Liver (tissue), 9 donors: ENCODE measurements around the gene ZFP92. TPM values are rescaled to one million over a fixed set of nuclear protein-coding genes. Genes with fewer than 3 reads are reported as not detected.

Experiments used
- DNase-seq: peaks from one replicate; pipeline ENCODE4 v3.0.0-alpha.2; 2017; ENCODE audit warnings: low spot score
- H3K27ac ChIP-seq, 2 donors: one replicate each; pipeline ENCODE4 v1.7.0; 2013; ENCODE audit warnings: inconsistent platforms in 2 of 2, low read length in 2 of 2, control low read depth in 1 of 2, low read depth in 1 of 2, mild to moderate bottlenecking in 1 of 2
- H3K27me3 ChIP-seq, 4 donors: one replicate each; pipeline versions ENCODE4 v1.6.1 to v1.7.0; 2013; ENCODE audit warnings: low read length in 3 of 4, inconsistent platforms in 1 of 4, mild to moderate bottlenecking in 1 of 4, moderate library complexity in 1 of 4; ENCODE audit not compliant: control insufficient read depth in 4 of 4, insufficient read depth in 4 of 4
- H3K36me3 ChIP-seq, 4 donors: one replicate each; pipeline versions ENCODE4 v1.6.1 to v1.7.0; 2013; ENCODE audit warnings: low read length in 3 of 4, mild to moderate bottlenecking in 3 of 4, low read depth in 1 of 4, moderate library complexity in 1 of 4; ENCODE audit not compliant: control insufficient read depth in 4 of 4, insufficient read depth in 3 of 4
- H3K4me1 ChIP-seq, 4 donors: one replicate each; pipeline versions ENCODE4 v1.6.1 to v1.7.0; 2013; ENCODE audit warnings: low read length in 3 of 4, mild to moderate bottlenecking in 3 of 4, moderate library complexity in 1 of 4; ENCODE audit not compliant: control insufficient read depth in 4 of 4, insufficient read depth in 4 of 4
- H3K4me3 ChIP-seq, 3 donors: one replicate each; pipeline versions ENCODE4 v1.6.1 to v1.7.0; 2013; ENCODE audit warnings: low read length in 3 of 3, control low read depth in 1 of 3, low read depth in 1 of 3, mild to moderate bottlenecking in 1 of 3
- H3K9ac ChIP-seq, 2 donors: one replicate each; pipeline ENCODE4 v1.7.0; 2013; ENCODE audit warnings: low read length in 2 of 2, mild to moderate bottlenecking in 2 of 2, moderate library complexity in 2 of 2, control low read depth in 1 of 2, low read depth in 1 of 2
- H3K9me3 ChIP-seq, 4 donors: one replicate each; pipeline versions ENCODE4 v1.6.1 to v1.7.0; 2013; ENCODE audit warnings: low read length in 3 of 4; ENCODE audit not compliant: control insufficient read depth in 4 of 4
- EGR1 ChIP-seq, 2 donors: IDR thresholded peaks; 2 replicates each; pipeline ENCODE4 v1.6.1; 2016 to 2018; ENCODE audit warnings: antibody characterized with exemption in 2 of 2, low read depth in 2 of 2
- FOXA1 ChIP-seq: IDR thresholded peaks from 2 replicates; pipeline ENCODE4 v1.6.1; 2016; ENCODE audit warnings: antibody characterized with exemption
- FOXA2 ChIP-seq: IDR thresholded peaks from 2 replicates; pipeline ENCODE4 v1.6.1; 2016; ENCODE audit warnings: antibody characterized with exemption
- GABPA ChIP-seq, 2 donors: IDR thresholded peaks in 1 of 2; conservative IDR thresholded peaks in 1 of 2; 2 replicates each; pipeline ENCODE4 v1.6.1; 2016; ENCODE audit warnings: antibody characterized with exemption in 2 of 2, mild to moderate bottlenecking in 1 of 2, moderate library complexity in 1 of 2
- HNF4A ChIP-seq, 2 donors: conservative IDR thresholded peaks; 2 replicates each; pipeline ENCODE4 v1.6.1; 2016; ENCODE audit warnings: antibody characterized with exemption in 2 of 2, mild to moderate bottlenecking in 2 of 2
- HNF4G ChIP-seq: IDR thresholded peaks from 2 replicates; pipeline ENCODE4 v1.6.1; 2016; ENCODE audit warnings: antibody characterized with exemption
- JUND ChIP-seq, 2 donors: IDR thresholded peaks; 2 replicates each; pipeline ENCODE4 v1.6.1; 2016; ENCODE audit warnings: antibody characterized with exemption in 2 of 2
- NR2F2 ChIP-seq: IDR thresholded peaks from 2 replicates; pipeline ENCODE4 v1.6.1; 2016; ENCODE audit warnings: antibody characterized with exemption
- RAD21 ChIP-seq, 2 donors: IDR thresholded peaks; 2 replicates each; pipeline ENCODE4 v1.6.1; 2016; ENCODE audit warnings: antibody characterized with exemption in 2 of 2, mild to moderate bottlenecking in 2 of 2
- RXRA ChIP-seq, 2 donors: IDR thresholded peaks; 2 replicates each; pipeline ENCODE4 v1.6.1; 2017 to 2018; ENCODE audit warnings: antibody characterized with exemption in 2 of 2, mild to moderate bottlenecking in 1 of 2
- SP1 ChIP-seq: IDR thresholded peaks from 2 replicates; pipeline ENCODE4 v1.6.1; 2018; ENCODE audit warnings: antibody characterized with exemption, mild to moderate bottlenecking
- TAF1 ChIP-seq: conservative IDR thresholded peaks from 2 replicates; pipeline ENCODE4 v1.6.1; 2016; ENCODE audit warnings: antibody characterized with exemption, mild to moderate bottlenecking
- WGBS: extraction: QIAGEN DNeasy Blood & Tissue Kit; methylation state at CpG from one replicate; pipeline ENCODE4 v1.1.7; 2013; 5-methylcytosine and 5-hydroxymethylcytosine counted together
- polyA plus RNA-seq, 2 donors: library from polyadenylated mRNA; stranded (reverse) in 1 of 2; unstranded in 1 of 2; fragments of 200-250 nt in 1 of 2; fragments of >200 nt in 1 of 2; fragmentation: Nextera tagmentation in 1 of 2; extraction: Ambion mirVana in 1 of 2; gene quantifications; one replicate each; pipeline versions ENCODE4 v1.2.1 to v1.2.3, GENCODE V29; 2013 to 2015
- total RNA-seq, 2 donors: library from RNA; depleted of rRNA; stranded (reverse); fragments of >200 nt; gene quantifications; one replicate each; pipeline ENCODE4 v1.2.3, GENCODE V29; 2014
- TF ChIP-seq, protein P1 (sequence below): IDR thresholded peaks from 2 replicates; pipeline ENCODE4 v1.6.1; 2016; ENCODE audit warnings: antibody characterized with exemption
- TF ChIP-seq, protein P2 (sequence below): fragments of 150-350 bp; IDR thresholded peaks from 2 replicates; pipeline ENCODE4 v1.5.1; 2017; ENCODE audit warnings: improper control_type of control experiment, low read depth, low read length; ENCODE audit not compliant: missing input control
- TF ChIP-seq, protein P3 (sequence below): IDR thresholded peaks from 2 replicates; pipeline ENCODE4 v1.6.1; 2016; ENCODE audit warnings: antibody characterized with exemption
- TF ChIP-seq, protein P4 (sequence below): IDR thresholded peaks from 2 replicates; pipeline ENCODE4 v1.6.1; 2016; ENCODE audit warnings: antibody characterized with exemption
- TF ChIP-seq, protein P5 (sequence below): IDR thresholded peaks from 2 replicates; pipeline ENCODE4 v1.6.1; 2016; ENCODE audit warnings: antibody characterized with exemption, mild to moderate bottlenecking
- donor health status: healthy.
- donor health status: healthy.
- donor health status: healthy.
- donor health status: healthy.
- donor health status: healthy.

The ZFP92 gene
- total and polyA plus RNA-seq, 4 donors = 0.24 to 1.3 (median 0.44) TPM

DNA sequence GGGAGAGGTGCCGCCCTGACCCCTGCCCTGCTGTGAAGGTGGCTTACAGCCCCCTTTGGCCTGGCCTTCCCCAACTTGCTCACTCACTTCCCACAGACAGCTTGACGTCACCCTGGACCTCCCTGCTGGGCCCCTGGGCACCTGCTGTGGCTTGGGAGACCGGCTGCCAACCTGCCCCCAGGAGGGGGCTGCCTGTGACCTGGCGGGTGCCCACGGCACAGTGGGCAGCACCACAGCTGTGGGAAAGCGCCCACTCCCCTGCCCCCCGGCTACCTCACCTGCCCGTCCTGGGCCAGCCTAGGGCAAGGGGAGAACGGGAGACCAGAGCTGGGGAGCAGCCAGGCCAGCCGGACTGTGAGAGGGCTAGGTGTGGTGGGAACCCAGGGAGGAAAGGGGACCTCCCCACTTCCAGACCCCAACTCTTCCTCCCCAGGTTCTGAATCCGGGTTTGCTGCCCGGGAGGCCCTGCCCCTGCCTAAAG is 2.4 kb upstream of the ZFP92 start:
- Histone ChIP-seq H3K9ac (no peak overlapping the region), H3K36me3 (no peaks in the 10 kb centered on the region), H3K4me1 (peaks cover 4 to 19% (median 10%) of the 10 kb centered on the region in 4 donors), H3K27me3 (no peaks in the 10 kb centered on the region), H3K4me3 (no peak overlapping the region), H3K9me3 (no peaks in the 10 kb centered on the region), H3K27ac (no peak overlapping the region)
- 95% methylated on average over 12 of the region's 12 CpGs for WGBS
- TF ChIP-seq NR2F2 (no peak), RXRA (IDR thresholded peaks at IDR 0.05) (no peak), FOXA1 (no peak), TAF1 (no peak), JUND (IDR thresholded peaks at IDR 0.05) (no peak), FOXA2 (no peak), HNF4A (conservative IDR thresholded peaks at IDR 0.05) (no peak), HNF4G (no peak)
- TF ChIP-seq, protein P1, sequence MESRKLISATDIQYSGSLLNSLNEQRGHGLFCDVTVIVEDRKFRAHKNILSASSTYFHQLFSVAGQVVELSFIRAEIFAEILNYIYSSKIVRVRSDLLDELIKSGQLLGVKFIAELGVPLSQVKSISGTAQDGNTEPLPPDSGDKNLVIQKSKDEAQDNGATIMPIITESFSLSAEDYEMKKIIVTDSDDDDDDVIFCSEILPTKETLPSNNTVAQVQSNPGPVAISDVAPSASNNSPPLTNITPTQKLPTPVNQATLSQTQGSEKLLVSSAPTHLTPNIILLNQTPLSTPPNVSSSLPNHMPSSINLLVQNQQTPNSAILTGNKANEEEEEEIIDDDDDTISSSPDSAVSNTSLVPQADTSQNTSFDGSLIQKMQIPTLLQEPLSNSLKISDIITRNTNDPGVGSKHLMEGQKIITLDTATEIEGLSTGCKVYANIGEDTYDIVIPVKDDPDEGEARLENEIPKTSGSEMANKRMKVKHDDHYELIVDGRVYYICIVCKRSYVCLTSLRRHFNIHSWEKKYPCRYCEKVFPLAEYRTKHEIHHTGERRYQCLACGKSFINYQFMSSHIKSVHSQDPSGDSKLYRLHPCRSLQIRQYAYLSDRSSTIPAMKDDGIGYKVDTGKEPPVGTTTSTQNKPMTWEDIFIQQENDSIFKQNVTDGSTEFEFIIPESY = no peak
- TF ChIP-seq, protein P2, sequence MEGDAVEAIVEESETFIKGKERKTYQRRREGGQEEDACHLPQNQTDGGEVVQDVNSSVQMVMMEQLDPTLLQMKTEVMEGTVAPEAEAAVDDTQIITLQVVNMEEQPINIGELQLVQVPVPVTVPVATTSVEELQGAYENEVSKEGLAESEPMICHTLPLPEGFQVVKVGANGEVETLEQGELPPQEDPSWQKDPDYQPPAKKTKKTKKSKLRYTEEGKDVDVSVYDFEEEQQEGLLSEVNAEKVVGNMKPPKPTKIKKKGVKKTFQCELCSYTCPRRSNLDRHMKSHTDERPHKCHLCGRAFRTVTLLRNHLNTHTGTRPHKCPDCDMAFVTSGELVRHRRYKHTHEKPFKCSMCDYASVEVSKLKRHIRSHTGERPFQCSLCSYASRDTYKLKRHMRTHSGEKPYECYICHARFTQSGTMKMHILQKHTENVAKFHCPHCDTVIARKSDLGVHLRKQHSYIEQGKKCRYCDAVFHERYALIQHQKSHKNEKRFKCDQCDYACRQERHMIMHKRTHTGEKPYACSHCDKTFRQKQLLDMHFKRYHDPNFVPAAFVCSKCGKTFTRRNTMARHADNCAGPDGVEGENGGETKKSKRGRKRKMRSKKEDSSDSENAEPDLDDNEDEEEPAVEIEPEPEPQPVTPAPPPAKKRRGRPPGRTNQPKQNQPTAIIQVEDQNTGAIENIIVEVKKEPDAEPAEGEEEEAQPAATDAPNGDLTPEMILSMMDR = no peak
- TF ChIP-seq, protein P3, sequence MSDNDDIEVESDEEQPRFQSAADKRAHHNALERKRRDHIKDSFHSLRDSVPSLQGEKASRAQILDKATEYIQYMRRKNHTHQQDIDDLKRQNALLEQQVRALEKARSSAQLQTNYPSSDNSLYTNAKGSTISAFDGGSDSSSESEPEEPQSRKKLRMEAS = no peak
- no peak for DNase-seq

DNA sequence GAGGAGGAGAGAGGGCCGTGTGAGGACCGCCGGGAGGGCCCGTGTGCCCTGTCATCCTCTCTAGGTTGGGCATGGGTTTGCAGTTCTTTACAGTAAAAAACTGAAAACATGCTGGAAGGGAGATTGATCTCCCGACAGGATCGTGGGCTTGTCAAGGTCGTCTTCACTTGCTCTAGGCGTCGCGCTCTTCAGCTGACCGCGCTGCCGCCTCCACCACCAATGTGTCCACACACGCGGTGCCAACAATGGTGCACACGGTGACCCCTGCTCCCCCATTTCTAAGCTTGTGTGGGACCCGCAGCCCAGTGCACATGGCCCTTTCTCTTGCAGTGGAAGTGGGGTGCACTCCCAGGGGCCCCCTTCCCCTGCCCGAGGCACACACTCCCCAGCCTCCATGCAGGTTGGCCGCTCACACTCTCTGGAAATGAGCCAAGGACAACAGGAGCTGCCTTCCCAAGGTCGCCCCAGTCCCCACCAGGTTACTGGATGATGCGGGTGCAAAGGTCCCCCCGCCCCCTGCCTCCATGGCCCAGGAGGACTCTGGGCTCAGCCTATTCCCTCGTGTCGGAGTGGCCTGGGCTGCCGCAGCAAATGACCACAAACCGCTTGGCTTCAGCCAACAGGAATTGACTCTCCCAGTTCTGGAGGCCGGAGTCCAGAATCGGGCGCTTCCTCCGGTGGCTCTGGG is 1.7 kb upstream of the ZFP92 start:
- no peak for DNase-seq

More for the DNA sequence above, 1.7 kb upstream of the ZFP92 start:
- no peaks in the 10 kb centered on the region for H3K36me3 ChIP-seq
- H3K4me1 ChIP-seq = peaks cover 4 to 19% (median 10%) of the 10 kb centered on the region in 4 donors
- no peak overlapping the region for H3K9ac ChIP-seq
- no peak overlapping the region for H3K4me3 ChIP-seq
- H3K9me3 ChIP-seq = no peaks in the 10 kb centered on the region
- TF ChIP-seq, protein P3 = no peak
- no peak for TF ChIP-seq NR2F2
- no peak for TF ChIP-seq RAD21 (IDR thresholded peaks at IDR 0.05)
- no peak for TF ChIP-seq GABPA (IDR thresholded peaks at IDR 0.05 in 1 of 2, conservative IDR thresholded peaks at IDR 0.05 in 1 of 2)
- TF ChIP-seq JUND (IDR thresholded peaks at IDR 0.05) = no peak
- TF ChIP-seq HNF4A (conservative IDR thresholded peaks at IDR 0.05) = peak; percentile 34 to 45
- TF ChIP-seq, protein P2 = no peak
- TF ChIP-seq RXRA (IDR thresholded peaks at IDR 0.05) = no peak
- TF ChIP-seq, protein P4, sequence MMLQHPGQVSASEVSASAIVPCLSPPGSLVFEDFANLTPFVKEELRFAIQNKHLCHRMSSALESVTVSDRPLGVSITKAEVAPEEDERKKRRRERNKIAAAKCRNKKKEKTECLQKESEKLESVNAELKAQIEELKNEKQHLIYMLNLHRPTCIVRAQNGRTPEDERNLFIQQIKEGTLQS = no peak
- TF ChIP-seq HNF4G = no peak
- no peak for TF ChIP-seq FOXA1
- TF ChIP-seq FOXA2 = no peak
- TF ChIP-seq, protein P1 = no peak
- TF ChIP-seq EGR1 (IDR thresholded peaks at IDR 0.05; ENCODE audit: low read depth in 2 of 2) = no peak
- TF ChIP-seq, protein P5, sequence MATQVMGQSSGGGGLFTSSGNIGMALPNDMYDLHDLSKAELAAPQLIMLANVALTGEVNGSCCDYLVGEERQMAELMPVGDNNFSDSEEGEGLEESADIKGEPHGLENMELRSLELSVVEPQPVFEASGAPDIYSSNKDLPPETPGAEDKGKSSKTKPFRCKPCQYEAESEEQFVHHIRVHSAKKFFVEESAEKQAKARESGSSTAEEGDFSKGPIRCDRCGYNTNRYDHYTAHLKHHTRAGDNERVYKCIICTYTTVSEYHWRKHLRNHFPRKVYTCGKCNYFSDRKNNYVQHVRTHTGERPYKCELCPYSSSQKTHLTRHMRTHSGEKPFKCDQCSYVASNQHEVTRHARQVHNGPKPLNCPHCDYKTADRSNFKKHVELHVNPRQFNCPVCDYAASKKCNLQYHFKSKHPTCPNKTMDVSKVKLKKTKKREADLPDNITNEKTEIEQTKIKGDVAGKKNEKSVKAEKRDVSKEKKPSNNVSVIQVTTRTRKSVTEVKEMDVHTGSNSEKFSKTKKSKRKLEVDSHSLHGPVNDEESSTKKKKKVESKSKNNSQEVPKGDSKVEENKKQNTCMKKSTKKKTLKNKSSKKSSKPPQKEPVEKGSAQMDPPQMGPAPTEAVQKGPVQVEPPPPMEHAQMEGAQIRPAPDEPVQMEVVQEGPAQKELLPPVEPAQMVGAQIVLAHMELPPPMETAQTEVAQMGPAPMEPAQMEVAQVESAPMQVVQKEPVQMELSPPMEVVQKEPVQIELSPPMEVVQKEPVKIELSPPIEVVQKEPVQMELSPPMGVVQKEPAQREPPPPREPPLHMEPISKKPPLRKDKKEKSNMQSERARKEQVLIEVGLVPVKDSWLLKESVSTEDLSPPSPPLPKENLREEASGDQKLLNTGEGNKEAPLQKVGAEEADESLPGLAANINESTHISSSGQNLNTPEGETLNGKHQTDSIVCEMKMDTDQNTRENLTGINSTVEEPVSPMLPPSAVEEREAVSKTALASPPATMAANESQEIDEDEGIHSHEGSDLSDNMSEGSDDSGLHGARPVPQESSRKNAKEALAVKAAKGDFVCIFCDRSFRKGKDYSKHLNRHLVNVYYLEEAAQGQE = no peak
- peak; percentile 16 for TF ChIP-seq SP1
- no peaks in the 10 kb centered on the region for H3K27me3 ChIP-seq
- H3K27ac ChIP-seq = no peak overlapping the region
- 73% methylated on average over 30 of the region's 30 CpGs for WGBS
